GM18907 (cell line): ENCODE data around the gene IKZF2.

Source experiments
- ATAC-seq: cut with Tn5 transposase; IDR thresholded peaks from one replicate; pipeline ENCODE4 v1.9.1; 2021; ENCODE audit warnings: mild to moderate bottlenecking, moderate library complexity; ENCODE audit not compliant: unreplicated experiment

IKZF2 gene

DNA sequence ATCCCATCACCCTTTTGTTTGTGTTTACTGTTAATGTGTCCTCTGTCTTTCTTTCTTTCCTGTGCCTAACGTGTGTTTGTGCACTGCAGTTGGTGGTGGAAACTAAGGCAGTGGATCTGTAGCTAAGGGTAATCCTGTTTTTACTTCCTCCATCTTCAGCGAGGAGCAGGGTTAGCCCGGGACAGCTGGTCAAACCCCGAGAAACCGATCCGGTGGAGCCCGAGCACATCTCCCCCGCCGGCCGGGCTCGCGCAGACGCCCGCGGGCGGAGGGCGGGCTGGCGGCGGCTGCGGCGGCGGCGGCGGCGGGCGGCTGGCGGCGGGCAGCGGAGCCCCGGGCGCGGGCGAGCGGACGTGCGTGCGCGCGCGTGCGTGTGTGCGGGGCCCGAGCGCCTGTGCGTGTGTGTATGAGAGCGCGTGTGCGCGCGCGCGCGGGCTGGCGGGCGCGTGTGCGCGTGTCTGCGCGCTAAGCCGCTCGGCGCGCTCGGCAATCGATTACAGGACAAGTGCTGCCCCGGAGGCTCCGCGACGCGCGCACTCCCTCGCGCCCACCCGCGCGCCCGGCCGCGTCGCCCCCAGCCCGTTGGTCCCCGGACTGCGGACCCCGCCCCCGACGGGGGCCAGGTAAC lies at the start of gene IKZF2:
Gene IKZF2, minus strand, starts transcription at position 176 of the 628 bp plus-strand sequence. CDS start 2,983 bp downstream, outside the sequence.
- ATAC-seq, result peak; percentile 68

DNA sequence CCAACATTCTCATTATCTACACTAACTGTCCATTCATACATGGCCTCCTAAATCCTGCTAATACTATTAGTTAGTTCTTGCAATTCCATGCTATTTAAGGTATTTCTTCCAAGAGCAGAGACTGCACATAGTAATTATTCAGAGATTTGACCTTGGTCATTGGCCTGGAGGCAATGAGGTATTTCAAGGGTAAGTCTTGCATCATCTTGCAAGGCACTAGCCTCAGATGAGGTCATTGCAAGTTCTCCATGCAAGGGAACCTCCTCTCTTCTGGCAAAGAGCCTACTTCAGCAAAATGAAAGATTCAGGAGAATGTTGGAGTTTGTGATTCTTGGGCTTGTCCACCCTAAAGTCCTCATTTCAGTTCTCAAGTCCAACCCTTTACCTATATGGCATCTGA lies 48.5 kb upstream of the IKZF2 start:
- ATAC-seq, result no peak

DNA sequence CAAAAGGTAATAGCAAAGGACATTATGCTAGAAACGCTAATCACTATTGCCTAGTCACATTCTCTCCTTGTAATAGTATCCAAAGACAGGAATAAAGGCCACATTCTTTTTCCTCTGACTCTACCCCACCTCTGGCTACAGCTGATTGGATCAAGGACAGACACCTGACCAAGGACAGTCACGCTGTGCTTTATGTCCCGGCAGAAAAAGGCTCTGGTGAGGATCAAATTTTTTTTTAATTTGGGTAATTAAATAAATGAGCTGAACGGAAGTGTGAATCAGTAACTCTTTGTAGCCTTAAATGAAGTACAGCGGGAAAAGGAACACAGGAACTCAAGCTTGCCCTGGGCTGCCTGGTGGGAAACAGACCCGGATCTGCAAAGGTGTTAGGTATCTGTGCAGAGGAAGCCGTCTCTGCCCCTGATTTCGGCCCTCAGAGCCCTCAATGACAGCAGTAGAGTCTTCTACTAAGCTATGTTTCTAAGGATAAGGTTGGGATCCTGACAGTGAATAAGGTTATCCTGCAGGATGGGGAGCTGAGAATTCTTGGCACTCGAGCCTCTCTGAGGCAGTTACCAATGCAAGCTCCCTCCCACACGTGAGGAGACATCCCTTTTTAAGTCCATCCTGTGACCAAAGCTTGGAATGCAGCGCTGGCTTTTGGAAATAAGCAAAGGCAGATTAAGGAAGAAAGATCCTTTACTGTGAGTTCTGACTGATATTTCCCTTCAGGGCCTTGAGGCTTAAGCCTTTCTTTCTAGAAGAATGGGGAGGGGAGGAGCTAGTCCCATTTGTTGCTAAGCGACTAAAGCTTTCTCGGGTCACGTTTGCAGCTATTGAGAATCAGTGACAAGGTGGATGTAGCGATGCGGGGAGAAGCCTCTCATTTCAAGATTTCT lies 37.8 kb upstream of the IKZF2 start:
- ATAC-seq, result no peak

DNA sequence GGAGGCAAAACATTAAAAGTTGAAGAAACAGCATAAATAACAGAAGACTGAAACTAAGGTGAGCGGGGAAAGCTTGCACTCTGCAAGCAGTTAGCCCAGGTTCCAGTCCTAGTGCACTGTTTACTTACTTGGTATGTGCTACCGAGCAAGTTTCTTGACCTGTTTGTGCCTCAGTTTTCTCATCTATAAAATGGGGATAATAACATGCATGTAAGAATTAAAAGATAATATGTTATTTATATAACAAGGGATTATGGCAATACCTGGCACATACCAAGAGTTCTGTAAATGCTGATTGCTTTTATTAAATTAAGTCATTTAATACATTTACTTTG lies 37.1 kb upstream of the IKZF2 start:
- ATAC-seq, result no peak

DNA sequence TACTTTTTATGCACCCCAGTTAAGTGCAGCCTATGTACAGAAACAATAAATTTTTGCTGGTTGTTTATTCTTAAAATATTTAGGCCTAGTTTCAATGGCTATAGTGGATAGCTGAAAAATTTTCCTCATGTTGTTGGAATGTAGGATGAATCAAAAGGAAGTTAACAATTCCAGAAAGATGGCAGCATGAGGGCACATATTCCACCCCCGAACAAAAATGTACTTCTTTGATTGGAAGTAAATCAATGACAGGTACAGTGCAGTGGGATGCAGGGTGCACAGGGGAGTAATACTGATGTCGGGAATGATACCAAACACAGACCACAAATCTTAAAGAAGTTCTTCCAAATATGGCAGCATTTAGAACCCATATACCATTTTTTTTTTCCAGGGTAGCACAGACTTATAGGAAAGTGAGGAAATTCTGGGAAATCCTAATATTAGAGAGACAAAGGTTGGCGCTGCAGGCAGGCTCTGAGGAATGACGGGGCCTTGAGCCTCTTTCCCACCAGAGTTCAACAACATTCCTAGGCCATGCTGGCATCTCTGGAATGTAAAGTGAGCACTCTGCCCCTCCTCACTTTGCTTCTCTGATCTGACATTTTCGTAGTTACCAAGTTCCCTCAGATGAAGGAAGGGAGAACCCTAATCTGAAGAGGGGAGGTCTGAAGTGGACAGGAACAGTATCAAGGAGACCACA lies 36.6 kb upstream of the IKZF2 start:
- no peak for ATAC-seq

DNA sequence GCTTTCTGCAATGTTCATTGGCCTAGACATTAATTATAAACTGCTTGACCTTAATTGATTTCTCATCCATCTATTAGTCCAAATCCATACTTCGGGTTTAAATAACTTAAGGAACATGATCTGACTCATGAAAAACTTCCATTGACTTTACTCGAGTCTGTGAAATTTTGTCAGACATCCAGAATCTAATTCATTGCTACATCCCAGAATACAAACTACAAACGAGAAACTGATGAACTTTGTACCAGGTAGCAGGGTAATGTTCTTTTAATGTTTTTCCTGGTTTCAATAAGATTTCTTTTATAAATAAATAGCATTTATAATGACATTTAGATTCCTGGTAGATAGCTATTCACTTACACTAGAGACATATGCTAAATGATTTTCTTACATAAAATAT lies 36.0 kb upstream of the IKZF2 start:
- no peak for ATAC-seq

DNA sequence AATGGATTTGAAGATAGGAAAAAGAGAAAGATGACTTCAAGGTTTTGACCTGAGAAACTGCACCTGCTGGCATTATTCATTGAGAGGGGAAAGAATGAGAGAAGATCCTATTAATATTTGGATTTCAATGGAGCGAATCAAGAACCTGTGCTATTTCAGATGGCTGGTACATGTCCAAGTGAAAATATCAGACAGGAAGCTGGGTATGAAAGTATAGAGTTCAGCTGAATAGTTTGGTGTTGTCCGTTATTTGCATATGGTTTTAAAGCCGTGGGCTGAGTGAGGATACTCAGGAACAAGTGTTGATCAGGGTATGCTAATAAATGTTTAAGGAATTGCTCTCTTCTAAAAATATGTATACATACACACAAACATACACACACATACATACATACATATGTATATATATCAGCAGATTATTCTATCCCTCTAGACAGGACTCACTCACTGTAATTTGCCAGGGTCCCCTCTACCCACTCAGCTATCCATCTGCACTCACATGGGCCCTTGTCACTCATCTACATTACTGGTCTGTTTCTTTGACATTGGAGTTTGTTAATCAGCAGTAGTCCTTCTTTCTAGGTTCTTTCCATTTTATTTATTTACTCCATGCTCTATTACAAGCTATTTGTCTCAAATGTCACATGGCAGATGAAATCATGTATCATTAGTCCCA lies 33.9 kb upstream of the IKZF2 start:
- peak; percentile 98 for ATAC-seq

DNA sequence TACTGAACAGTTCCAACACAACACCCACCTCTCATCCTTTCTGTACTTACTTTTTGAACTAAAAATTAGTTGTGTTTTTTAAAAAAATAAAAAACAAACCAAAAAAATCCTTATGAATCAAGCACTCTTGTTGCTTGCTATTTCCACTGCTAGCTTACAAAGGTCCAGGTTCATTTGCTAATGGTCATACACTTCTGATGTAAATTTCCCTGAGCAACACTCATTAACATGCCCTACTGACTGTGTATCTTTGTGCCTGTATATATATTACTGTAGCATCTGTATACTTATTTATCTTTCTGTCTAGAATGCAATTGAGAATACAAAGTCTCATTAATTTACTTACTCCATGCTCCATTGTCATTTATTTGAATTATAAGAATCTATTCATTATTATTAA lies 30.3 kb upstream of the IKZF2 start:
- ATAC-seq, result no peak

DNA sequence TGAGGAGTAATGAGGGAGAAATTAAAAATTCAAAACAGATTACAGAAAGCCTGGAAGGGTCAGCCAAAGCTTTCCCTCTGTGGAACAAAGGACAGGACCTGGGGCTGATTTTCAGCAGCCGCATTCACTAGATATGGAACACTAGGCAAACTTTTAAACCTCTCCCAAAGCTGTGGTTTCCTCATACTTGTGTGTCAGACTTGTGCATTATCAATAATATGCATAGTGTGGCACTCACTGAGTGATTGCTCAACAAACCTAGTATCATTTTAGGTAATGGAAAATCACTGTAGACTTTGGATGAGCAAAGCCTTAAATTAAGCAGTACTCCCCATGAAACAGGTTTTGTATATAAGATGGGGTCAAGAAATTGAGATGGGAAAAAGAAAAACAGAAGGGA lies 26.3 kb upstream of the IKZF2 start:
- ATAC-seq, result no peak

DNA sequence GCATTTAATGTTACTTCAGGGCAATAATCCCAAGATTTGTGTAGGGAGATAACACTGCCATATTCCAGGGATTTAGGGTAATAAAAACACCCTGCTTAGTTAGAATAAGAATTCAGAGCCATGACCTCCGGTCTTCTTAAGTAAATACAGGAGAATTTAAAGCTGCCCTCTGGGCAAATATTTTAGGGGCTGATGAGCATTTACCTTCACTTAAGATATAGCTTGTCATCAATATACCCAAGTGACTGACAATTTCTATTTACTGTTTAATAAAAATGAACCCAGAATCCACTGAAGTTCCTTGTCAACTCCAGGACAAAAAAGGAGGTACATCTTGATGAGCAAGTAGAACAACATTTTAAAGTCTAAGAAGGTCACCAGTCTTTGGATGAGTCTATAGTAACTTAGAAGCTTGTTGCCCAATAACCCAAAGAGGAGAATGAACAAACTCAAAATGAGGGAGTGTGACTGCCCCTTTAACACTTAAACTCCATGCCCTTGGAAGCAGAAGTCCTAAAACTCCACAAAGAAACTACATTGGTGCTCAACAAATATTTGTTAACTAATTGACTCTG lies 24.3 kb upstream of the IKZF2 start:
- no peak for ATAC-seq

DNA sequence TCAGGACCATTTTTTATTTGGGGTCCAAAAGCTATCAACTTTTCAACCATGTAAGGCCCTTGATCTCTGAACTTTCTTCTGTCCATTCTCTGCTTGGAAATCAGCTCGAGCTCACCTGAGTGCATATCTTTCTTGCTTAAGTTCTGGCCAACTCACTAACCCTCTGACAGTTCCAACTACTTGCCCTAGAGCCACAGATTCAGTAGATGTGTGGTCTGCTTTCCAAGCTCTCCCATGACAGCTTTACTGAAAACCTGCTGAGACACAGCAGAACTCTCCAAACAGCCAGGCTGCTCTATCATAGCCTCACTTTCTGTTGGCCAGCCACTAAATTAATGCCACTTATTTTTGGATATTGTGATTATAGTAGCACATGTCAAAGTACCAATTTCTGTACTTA lies 21.2 kb upstream of the IKZF2 start:
- ATAC-seq, result no peak

DNA sequence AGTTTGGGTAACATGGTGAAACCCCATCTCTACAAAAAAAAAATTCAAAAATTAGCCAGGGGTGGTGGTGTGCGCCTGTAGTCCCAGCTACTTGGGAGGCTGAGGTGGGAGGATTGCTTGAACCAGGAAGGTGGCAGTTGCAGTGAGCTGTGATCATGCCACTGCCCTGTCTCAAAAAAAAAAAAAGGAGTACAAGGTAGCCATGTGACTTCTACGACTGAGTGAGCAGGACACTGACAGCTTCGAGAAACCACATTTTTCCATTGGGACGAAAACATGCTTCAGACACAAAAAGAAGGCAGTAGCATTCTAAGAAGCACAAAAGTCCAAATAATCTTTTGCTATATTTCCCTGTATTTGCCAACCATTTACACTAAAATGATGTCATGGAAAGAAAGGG lies 19.7 kb upstream of the IKZF2 start:
- ATAC-seq, result no peak

DNA sequence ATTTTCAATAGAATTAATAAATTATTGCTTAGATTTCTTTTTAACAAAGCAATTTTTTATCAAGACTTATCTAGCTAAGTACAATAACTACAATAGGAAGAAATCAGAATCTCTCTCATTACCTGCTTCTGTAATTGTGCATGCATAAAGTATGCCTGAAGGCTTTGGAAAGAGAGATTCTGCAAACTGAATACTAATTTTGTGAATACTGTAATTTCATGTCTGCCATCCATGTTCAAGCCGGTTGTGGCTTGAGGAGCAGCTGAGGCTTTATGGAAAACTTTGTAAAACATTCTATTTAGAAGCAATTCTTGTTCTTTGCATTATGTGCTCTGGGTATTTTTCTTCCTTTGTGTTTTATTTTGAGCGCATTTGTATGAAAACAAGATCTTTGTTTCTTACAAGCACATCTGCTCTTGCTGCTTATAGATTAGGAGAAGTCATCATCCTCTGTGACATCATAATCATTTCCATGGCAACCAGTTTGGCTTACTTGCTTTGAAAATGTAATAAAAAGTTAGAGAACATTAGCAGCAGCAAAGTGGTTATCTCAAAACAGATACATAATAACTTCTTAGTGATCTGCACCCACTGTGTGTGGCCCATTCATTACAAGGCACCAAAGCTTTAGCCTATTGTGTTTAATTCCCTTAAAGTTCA lies 16.0 kb upstream of the IKZF2 start:
- ATAC-seq, result no peak

DNA sequence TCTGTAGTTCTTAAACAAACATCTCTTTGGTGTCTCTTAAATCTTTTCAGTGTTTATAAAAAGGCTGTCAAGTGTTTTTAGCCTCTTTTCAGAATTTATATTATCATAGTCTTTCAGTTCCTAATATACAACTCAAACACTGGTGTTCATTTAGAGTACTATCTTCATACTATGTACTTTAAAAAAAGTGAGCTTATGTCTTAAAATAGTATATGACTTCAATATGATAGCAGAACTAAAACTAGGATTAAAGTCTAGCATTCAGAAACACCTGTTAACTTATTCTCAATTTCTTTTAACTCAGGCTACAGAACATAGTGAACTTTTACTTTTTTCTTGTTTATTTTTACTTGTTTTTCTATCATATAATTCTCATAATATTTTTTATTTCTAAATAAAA lies 14.7 kb upstream of the IKZF2 start:
- peak; percentile 97 for ATAC-seq

DNA sequence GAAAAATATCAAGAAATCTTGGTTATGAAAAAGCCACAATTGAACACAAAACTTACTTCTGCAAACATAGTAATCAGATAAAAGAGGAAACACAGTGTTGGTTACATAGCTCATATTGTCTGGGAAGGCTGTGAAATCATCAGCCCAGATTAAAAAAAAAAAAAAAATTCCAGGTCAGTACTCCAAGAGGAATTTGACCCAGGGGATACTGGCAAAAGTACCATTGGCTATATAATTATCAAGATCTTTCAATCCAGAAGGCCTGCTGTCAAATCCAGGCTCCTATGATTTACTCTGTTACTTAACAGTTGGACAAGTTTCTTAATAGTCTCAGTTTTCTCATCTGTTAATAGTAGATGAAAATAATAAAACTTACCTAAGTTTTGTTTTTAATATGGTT lies 12.9 kb upstream of the IKZF2 start:
- ATAC-seq, result no peak

DNA sequence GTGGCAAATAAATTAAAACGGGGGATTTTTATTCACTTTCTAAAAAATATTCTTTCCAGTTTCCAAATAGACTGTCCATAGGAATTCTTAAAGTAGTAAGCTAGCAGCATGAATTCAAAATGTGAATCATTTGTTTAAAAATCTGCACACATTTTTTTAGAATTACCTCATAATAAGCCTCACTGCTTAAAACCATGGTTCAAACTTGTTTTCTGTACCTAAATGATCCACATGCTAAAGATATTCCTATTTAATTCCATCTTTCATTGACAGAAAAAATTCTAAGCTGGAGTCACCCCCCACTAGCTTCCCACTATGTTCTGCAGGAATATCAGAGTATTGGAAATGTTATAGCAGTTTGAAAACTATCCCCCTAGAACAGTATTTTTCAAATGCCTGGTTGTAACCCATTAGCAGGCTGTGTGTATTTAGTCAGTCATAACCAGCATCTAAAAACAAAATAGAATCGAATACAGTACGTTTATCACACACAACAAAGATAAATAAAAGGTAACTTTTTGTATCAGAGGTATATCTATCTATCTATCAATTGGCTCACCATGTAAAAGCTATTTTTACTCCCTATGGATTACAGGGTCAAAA lies 11.2 kb upstream of the IKZF2 start:
- ATAC-seq, result no peak

DNA sequence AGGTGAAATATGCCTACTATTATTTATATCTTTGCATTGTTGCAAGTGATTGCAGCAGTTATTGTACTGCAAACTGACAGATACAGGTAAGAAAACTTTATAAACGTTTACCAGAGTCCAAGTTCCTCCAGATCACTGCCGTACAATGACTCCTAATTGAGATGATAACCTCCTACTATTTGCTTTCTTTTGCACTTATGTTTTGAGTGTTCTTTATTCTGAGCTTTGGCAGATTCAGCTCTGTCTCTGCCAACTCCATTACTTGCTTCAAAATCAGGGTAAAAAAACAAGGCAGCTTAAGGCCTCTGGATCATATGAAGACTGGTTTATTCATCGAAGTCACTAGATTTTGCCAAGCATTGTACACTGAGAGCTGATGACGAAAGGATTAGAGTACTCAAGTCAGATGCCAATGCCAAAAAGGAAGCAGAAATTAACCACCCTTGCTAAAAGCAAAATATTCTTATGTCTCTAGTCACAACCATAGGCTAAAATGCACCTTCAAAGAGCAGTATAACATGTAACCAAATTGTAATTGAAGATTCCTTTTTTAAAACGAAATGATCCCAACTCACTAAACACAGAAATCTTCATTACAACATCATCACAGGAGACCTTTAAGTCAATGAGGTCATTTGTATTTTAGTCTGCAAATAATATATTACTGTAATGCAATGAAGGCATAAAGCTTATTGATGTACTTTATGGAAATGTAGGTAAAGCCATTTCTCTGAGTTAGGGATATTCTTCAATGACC lies 10.5 kb upstream of the IKZF2 start:
- no peak for ATAC-seq

DNA sequence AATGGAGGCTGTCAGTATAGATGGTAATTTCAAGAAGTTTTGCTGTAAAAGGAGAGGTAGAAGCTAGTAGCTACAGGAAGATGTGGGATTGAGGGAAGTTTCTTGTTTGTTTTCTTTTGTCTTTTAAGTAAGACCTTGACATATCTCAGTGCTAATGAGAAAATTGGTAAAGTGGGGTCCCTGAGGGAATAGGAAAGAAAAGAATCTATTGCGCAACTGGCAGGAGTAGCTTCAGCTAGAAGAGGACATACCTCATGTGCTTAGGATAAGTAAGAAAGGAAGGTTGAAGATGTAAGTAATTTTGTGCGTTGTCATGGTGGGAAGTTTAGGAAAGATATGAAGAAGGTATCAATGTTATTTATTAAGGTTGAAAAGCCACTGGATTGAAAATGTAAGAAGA lies 8.4 kb upstream of the IKZF2 start:
- no peak for ATAC-seq

DNA sequence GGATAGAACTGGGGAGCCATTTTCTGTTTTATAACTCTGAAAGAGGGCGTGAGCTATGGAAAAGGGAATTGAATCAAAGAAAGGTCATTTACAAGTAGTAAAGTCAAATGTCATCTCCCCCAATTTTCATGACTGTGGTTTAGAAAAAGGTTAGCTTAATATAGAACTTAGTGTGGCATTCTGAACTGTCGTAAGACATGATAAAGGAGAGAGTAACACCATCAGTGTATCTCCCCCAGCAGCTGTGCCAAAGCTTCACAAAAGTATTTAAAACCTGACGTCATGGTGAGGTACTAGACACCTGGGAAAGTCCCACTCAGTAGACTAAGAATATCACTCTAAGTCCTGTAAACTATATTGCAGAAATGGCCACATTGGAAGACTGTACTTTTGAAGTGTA lies 5.8 kb upstream of the IKZF2 start:
- ATAC-seq, result peak; percentile 87
